Stimulated activated CD8-positive, alpha-beta memory T cell treated with anti-CD3 and anti-CD28 coated beads, Interleukin-7, amount 100 ng/mL, for 4 hours (primary cell): ENCODE results near the gene AKR1A1.
"Not testable (repeated sequence)": the region's sequence is repeated elsewhere in the genome, so short reads cannot be mapped to it uniquely, and the experiment has no call there.

Experiments used
- DNase-seq, 2 donors: peaks; one replicate each; pipeline ENCODE4 v3.0.0-alpha.2; 2020; ENCODE audit warnings: low read depth in 2 of 2

The AKR1A1 gene

GRCh38 chr1:45523516-45523915 is 27.1 kb upstream of the AKR1A1 start:
- not testable (repeated sequence) for DNase-seq

DNA sequence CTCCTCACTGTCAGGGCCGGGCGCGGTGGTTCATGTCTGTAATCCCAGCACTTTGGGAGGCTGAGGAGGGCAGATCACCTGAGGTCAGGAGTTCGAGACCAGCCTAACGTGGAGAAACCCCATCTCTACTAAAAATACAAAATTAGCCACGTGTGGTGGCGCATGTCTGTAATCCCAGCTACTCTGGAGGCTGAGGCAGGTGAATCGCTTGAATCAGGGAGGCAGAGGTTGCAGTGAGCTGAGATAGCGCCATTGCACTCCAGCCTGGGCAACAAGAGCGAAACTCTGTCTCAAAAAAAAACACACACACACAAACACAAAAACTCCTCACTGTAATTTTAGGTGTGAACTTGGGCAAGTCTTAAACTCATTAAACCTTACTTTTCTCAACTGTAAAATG is 26.7 kb upstream of the AKR1A1 start:
- DNase-seq: not testable (repeated sequence)

DNA sequence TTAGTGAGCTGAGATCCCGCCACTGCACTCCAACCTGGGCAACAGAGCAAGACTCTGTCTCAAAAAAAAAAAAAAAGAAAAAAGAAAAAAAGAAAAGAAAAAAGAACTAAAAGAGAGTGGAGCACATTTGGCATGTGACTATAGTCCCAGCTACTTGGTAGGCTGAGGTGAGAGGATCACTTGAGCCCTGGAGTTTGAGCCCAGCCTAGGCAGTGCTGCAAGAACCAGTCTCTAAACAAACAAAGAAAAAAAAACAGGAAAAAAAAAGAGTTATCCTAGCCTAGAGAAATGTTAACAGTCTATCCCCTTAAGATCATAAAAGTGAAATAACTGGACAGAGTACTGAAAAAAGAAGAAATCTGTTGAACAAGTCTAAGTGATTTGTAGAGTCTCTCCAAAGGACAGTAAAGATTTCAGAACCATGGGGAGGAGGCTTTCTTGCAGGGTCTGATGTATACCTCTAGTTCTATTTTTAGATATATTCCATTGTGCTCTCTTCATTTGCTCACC is 24.4 kb upstream of the AKR1A1 start:
- no peak for DNase-seq

- no peak for DNase-seq
Measured at GRCh38 chr1:45530632-45531135, 19.9 kb upstream of the AKR1A1 start.

GRCh38 chr1:45531873-45532272 is 18.8 kb upstream of the AKR1A1 start:
- no peak for DNase-seq

GRCh38 chr1:45535988-45536766 is 14.4 kb upstream of the AKR1A1 start:
- DNase-seq: no peak

DNA sequence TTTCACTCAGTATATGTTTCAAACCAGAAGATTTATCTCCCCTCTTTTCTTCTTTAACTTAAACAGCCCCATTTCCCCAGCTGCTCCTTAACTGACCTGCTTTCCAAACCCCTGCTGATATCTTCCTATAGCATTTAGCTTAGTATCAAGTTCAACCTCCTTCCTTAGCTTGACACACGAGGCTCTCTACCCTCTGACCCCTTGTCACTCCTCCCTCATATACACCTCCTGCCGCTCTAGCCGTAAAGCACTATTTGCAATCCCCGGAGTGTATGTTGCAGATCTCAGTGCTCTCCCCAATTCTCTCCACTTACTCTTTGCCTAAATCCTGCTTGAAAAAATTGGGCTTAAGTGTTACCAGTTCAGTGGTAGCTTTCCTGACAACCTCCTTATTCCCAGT is 13.7 kb upstream of the AKR1A1 start:
- no peak for DNase-seq

GRCh38 chr1:45541193-45541592 is 9.4 kb upstream of the AKR1A1 start:
- no peak for DNase-seq

DNA sequence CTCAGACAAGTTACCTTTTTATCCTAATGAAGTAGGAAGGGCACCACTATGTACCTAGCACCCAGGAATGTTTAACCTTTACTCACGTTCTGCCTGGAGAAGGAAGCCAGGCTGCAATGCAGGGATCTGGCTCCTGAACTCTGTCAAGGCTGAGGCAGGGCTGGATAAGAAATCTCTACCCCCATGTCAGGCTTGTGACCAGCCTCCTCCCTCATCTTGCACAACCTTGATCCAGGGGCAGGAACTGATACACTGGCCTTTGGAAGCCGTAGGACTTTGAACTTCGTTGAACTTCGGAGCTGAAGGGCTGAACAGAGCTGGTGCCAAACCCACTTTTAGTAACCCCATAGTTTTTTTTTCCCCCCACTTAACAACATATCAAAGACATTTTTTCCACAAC is 8.0 kb upstream of the AKR1A1 start:
- no peak for DNase-seq

DNA sequence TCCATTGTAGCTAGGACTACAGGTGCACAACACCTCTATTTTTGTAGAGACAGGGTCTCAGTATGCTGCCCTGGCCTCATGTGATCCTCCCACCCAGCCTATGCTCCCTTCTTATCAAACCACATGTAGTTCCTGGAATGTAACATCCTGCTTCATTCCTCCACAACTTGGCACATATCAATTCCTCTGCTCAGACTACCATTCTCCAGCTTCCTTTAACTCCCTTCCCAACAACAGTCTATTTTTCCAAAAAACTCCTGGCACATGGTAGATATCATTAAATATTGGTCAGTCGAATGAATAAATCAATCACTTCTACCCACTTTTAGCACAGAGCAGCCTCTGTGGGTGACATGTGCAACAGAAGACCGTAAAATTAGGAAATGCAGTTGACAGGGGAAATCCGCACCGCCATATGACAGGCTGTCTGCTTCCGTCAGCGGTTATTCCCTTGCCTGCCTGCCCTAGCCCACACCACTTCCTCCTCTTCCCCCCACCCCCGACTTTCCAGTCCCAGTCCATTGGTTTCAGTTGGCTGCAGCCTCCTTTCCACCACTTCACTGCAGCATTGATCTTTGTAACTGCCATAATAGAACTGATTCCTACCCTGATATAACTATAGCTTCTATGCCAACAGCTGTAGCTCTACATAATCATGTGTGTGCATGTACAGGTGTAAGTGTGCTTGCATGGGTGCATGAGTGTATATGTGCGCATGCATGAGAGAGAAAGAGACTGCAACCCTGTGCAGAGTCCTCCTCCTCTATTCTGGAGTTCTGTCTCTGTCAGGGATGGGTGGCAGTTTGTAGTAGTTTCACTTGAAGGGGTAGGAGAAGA is 6.8 kb upstream of the AKR1A1 start:
- peak; percentile 74 to 75 for DNase-seq

DNA sequence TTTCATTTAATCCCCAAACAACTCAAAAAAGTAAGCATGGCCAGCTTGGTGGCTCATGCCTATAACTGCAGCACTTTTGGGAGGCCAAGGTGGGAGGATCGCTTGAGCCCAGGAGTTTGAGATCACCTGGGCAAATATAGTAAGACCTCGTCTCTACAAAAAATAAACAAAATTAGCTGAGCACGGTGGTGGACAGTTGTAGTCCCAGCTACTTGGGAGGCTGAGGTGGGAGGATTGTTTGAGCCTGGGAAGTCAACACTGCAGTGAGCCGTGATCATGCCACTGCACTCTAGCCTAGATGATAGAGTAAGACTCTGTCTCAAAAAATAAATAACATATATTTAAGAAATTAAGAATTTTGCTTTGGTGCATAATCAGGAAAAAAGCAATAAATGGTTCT is 6.1 kb upstream of the AKR1A1 start:
- DNase-seq: no peak

DNA sequence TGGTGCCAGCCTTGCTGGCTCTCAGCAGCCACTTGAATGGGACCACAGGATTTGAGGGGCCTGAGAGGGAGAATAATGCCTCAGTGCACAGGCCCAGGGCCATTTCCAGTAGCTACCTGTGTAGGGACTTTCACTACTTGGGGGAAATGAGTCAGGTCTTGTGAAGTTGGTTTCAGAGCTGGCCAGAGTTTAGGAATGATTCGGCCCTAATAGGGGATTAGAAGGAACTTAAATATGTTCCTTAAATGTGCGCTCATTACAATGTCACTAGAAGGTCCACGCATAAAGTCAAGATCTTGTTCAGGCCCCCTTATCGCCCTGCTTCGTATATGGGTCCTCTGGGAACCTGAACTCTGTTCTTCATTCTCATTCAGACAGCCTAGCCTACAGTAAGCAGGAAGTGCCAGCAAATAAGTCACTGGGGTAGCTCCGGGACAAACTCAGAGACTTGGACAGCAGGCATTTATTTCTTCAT is 5.6 kb upstream of the AKR1A1 start:
- no peak for DNase-seq

DNA sequence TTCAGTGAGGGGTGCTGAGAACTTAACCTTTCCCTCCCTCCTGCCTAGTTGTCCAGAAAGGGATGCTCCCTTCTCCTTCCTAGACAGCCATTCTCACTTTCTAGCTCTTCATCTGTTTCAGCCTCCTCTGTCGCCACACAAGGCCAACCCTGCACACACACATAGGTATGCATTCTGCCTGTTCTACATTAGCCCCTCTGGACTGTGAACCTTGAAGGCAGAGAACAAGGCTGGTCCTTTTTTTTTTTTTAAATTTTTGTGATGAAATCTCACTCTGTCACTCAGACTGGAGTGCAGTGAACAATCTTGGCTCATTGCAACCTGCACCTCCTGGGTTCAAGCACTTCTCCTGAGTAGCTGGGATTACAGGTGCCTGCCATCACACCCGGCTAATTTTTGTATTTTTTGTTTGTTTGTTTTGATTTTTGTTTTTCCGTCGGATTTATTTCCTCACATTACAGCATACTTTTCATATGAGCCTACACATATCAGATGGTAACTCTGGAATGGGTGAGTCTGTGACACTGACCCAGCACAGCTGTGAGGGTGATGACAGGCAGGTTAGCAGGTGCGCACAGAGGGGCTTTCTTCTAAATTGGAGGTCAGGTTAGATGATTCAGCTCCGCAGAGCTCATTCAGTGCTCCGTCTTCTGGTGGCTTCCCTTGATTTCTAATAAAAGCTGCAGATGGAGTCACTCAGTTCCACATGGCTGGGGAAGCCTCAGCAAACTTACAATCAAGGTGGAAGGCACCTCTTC is 4.9 kb upstream of the AKR1A1 start:
- no peak for DNase-seq

DNA sequence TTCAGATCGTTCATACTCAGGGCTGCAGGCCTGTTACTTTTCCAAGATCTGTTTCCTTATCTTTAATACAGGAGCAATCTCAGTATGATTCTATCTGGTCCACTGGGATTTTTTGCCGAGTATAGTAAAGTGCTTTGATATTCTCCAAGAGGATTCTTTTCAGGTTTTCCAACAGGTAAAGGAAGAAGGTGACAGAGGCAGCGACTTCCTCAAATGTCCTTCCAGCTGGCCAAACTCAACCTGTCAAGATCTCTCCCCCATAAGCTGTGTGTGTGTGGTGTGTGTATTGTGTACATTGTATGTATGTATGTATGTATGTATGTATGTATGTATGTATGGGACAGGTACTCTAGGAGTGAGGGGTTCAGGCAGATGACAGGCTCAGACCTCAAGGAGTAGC is 1.1 kb downstream of the AKR1A1 start:
- DNase-seq: no peak

GRCh38 chr1:45552331-45552730 is 1.7 kb downstream of the AKR1A1 start:
- DNase-seq: no peak

GRCh38 chr1:45554198-45554597 is 3.6 kb downstream of the AKR1A1 start:
- no peak for DNase-seq

DNA sequence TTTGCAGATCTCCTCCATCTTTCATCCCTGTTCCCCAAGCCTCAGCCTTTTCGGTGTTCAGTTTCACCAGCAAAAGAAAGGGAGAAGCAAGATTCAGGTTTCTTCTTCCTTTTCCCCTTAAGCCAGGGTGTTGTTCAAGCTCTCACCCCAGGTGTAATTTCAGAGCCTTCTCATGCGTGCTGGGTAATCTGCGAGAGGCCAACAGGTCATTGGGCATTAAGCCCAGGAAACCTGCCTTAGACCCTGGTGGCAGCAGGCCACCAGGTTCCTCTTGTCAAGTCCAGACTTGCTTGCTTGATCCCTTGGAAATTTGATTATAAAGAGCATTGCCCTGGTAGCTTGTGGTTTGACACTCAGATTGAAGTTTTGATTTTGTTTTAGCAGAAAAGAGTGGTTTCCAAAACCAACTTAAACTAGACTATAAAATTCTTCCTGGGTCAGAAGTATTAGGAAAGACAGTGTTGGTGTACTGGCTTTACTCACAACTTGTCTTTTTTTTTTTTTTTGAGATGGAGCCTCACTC is 6.9 kb downstream of the AKR1A1 start:
- DNase-seq: no peak

GRCh38 chr1:45563843-45564242 is 13.2 kb downstream of the AKR1A1 start:
- DNase-seq: no peak

GRCh38 chr1:45566722-45567121 is 16.1 kb downstream of the AKR1A1 start:
- no peak for DNase-seq

- DNase-seq: no peak
Measured at GRCh38 chr1:45567911-45568310, 17.3 kb downstream of the AKR1A1 start.

- DNase-seq: no peak
Measured at GRCh38 chr1:45568421-45568820, 17.8 kb downstream of the AKR1A1 start.

- DNase-seq: no peak
Measured at GRCh38 chr1:45569571-45569961, 18.9 kb downstream of the AKR1A1 start.
